Subcutaneous abdominal adipose tissue (tissue), 5 donors: ENCODE measurements around the gene USP26.
"Not testable (repeated sequence)": the region's sequence is repeated elsewhere in the genome, so short reads cannot be mapped to it uniquely, and the experiment has no call there.

Source experiments
- H3K27ac ChIP-seq: one replicate; pipeline ENCODE4 v1.7.0; 2013; ENCODE audit warnings: low read depth, mild to moderate bottlenecking, inconsistent platforms, low read length, moderate library complexity
- H3K27me3 ChIP-seq, 5 donors: one replicate each; pipeline ENCODE4 v1.7.0; 2013; ENCODE audit warnings: low read length in 5 of 5, inconsistent platforms in 1 of 5; ENCODE audit not compliant: control insufficient read depth in 5 of 5, insufficient read depth in 4 of 5
- H3K36me3 ChIP-seq, 5 donors: one replicate each; pipeline ENCODE4 v1.7.0; 2013; ENCODE audit warnings: low read length in 5 of 5; ENCODE audit not compliant: control insufficient read depth in 5 of 5, insufficient read depth in 5 of 5
- H3K4me1 ChIP-seq, 5 donors: one replicate each; pipeline ENCODE4 v1.7.0; 2013; ENCODE audit warnings: low read length in 5 of 5, mild to moderate bottlenecking in 3 of 5, moderate library complexity in 1 of 5; ENCODE audit not compliant: control insufficient read depth in 5 of 5, insufficient read depth in 5 of 5
- H3K4me3 ChIP-seq, 5 donors: one replicate each; pipeline ENCODE4 v1.7.0; 2013; ENCODE audit warnings: low read length in 5 of 5, low read depth in 1 of 5
- H3K9ac ChIP-seq, 5 donors: one replicate each; pipeline ENCODE4 v1.7.0; 2013; ENCODE audit warnings: low read length in 5 of 5, mild to moderate bottlenecking in 4 of 5, moderate library complexity in 3 of 5
- H3K9me3 ChIP-seq, 5 donors: one replicate each; pipeline ENCODE4 v1.7.0; 2013; ENCODE audit warnings: low read length in 5 of 5; ENCODE audit not compliant: control insufficient read depth in 5 of 5
- donor health status: healthy.
- donor health status: healthy.
- donor health status: healthy.
- donor health status: healthy.
- donor health status: healthy.

USP26 gene

GRCh38 chrX:133044145-133044786, 52.6 kb downstream of the USP26 start:
- H3K36me3 ChIP-seq, H3K4me1 ChIP-seq, H3K4me3 ChIP-seq: not testable (repeated sequence)

GRCh38 chrX:133042260-133042659, 54.6 kb downstream of the USP26 start:
- H3K27ac ChIP-seq = no peak overlapping the region
- H3K4me3 ChIP-seq = no peak overlapping the region
- H3K9ac ChIP-seq = no peak overlapping the region
- peaks cover 0 to 7% (median 3%) of the 10 kb centered on the region in 5 donors for H3K27me3 ChIP-seq
- H3K4me1 ChIP-seq = no peaks in the 10 kb centered on the region
- no peaks in the 10 kb centered on the region for H3K36me3 ChIP-seq
- peaks cover 0 to 4% (median 2%) of the 10 kb centered on the region in 5 donors for H3K9me3 ChIP-seq

More at GRCh38 chrX:133044145-133044786, 52.6 kb downstream of the USP26 start:
- not testable (repeated sequence) for H3K9me3 ChIP-seq, H3K27me3 ChIP-seq, H3K27ac ChIP-seq, H3K9ac ChIP-seq

GRCh38 chrX:133033010-133033409, 63.9 kb downstream of the USP26 start:
- peaks cover 0 to 11% (median 7%) of the 10 kb centered on the region in 5 donors for H3K27me3 ChIP-seq
- no peak overlapping the region for H3K4me3 ChIP-seq
- no peak overlapping the region for H3K27ac ChIP-seq
- H3K9ac ChIP-seq = no peak overlapping the region
- no peaks in the 10 kb centered on the region for H3K36me3 ChIP-seq
- peaks cover 0 to 4% (median 2%) of the 10 kb centered on the region in 5 donors for H3K9me3 ChIP-seq
- H3K4me1 ChIP-seq = no peaks in the 10 kb centered on the region

GRCh38 chrX:133018229-133018628, 78.7 kb downstream of the USP26 start:
- Histone ChIP-seq H3K36me3 (no peaks in the 10 kb centered on the region), H3K9ac (no peak overlapping the region), H3K27me3 (peaks cover 0 to 10% (median 2%) of the 10 kb centered on the region in 5 donors), H3K4me3 (no peak overlapping the region), H3K4me1 (no peaks in the 10 kb centered on the region), H3K27ac (no peak overlapping the region), H3K9me3 (no peaks in the 10 kb centered on the region)

GRCh38 chrX:133007458-133007857, 89.5 kb downstream of the USP26 start:
- Histone ChIP-seq H3K36me3 (no peaks in the 10 kb centered on the region), H3K4me3 (no peak overlapping the region), H3K27me3 (peaks cover 0 to 7% (median 4%) of the 10 kb centered on the region in 5 donors), H3K9ac (no peak overlapping the region), H3K9me3 (peaks cover 0 to 8% (median 5%) of the 10 kb centered on the region in 5 donors), H3K4me1 (no peaks in the 10 kb centered on the region), H3K27ac (no peak overlapping the region)

- H3K36me3 ChIP-seq = no peaks in the 10 kb centered on the region
- H3K27ac ChIP-seq = no peak overlapping the region
These were observed 91.3 kb downstream of the USP26 start for GRCh38 chrX:133005616-133006015.

GRCh38 chrX:133005042-133005441, 91.9 kb downstream of the USP26 start:
- Histone ChIP-seq H3K4me1 (no peaks in the 10 kb centered on the region), H3K9ac (no peak overlapping the region), H3K4me3 (no peak overlapping the region), H3K36me3 (no peaks in the 10 kb centered on the region), H3K9me3 (peaks cover 0 to 8% (median 5%) of the 10 kb centered on the region in 5 donors), H3K27ac (no peak overlapping the region), H3K27me3 (peaks cover 0 to 14% (median 4%) of the 10 kb centered on the region in 5 donors)

More at GRCh38 chrX:133005616-133006015, 91.3 kb downstream of the USP26 start:
- no peaks in the 10 kb centered on the region for H3K4me1 ChIP-seq
- H3K9ac ChIP-seq = no peak overlapping the region
- peaks cover 0 to 14% (median 4%) of the 10 kb centered on the region in 5 donors for H3K27me3 ChIP-seq
- no peak overlapping the region for H3K4me3 ChIP-seq
- H3K9me3 ChIP-seq = peaks cover 0 to 8% (median 5%) of the 10 kb centered on the region in 5 donors

GRCh38 chrX:132999209-132999608, 97.7 kb downstream of the USP26 start:
- Histone ChIP-seq H3K36me3 (no peaks in the 10 kb centered on the region), H3K4me1 (no peaks in the 10 kb centered on the region), H3K27me3 (peaks cover 0 to 17% (median 8%) of the 10 kb centered on the region in 5 donors)

GRCh38 chrX:132990835-132991234, 106.1 kb downstream of the USP26 start:
- Histone ChIP-seq H3K36me3 (no peaks in the 10 kb centered on the region), H3K4me3 (no peak overlapping the region), H3K27ac (no peak overlapping the region), H3K4me1 (no peaks in the 10 kb centered on the region), H3K27me3 (peaks cover 0 to 18% (median 3%) of the 10 kb centered on the region in 5 donors), H3K9ac (no peak overlapping the region), H3K9me3 (no peaks in the 10 kb centered on the region)

More at GRCh38 chrX:132999209-132999608, 97.7 kb downstream of the USP26 start:
- Histone ChIP-seq H3K9ac (no peak overlapping the region), H3K9me3 (no peaks in the 10 kb centered on the region), H3K27ac (no peak overlapping the region), H3K4me3 (no peak overlapping the region)

- Histone ChIP-seq H3K27ac (no peak overlapping the region), H3K27me3 (peaks cover 0 to 21% (median 6%) of the 10 kb centered on the region in 5 donors), H3K36me3 (no peaks in the 10 kb centered on the region), H3K9ac (no peak overlapping the region), H3K4me1 (no peaks in the 10 kb centered on the region), H3K9me3 (no peaks in the 10 kb centered on the region), H3K4me3 (no peak overlapping the region)
These were observed 110.4 kb downstream of the USP26 start for GRCh38 chrX:132986556-132986955.
